ENCODE data around the gene FCHSD2.

FCHSD2 gene

DNA sequence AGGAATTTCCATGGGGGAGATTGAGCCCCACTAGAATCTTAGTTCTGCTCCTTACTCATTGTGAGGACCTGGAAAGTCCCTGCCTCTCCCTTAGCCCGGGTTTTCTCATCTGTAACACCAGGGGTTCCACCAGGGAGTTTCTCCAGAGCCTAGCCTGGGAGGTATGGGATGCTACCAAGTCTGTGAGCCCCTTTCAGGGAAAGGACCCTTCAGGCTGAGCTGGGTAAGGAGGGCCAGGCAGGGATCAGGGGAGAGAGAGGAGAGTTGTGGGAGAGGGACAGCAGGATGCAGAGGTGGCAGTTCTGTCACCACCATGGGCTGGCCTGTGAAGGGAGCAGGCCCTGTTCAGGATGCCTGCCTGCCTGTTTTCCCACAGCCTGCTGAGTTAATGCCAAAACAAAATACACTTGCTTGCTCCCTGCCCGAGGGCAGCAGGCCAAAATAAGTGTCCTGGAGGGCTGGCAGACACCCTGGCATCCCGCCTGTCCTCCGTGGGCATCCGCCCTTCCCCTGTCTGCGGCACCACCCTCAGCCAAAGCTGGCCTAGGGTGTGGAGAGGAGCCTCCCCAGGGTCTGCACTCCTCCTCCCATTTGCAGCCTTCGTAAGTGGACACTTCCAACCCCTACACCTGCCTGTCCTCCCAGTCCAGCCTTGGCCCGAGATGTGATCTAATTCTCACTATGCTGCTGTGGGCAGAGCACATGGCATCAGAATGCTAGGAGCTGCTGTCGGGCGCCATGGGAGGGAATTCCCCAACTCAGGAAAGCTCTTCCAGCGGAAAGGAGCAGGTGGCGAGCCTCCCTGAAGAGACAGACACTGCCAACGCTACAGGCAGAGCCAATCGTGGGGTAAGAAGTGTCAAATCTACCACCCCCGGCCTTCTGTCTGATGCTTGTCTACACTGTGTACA lies 5.9 kb upstream of the FCHSD2 start:
- no peaks in the 10 kb centered on the region for H3K36me3 ChIP-seq (ENCODE audit: control insufficient read depth in 2 of 2, insufficient read depth in 1 of 2, low read length in 2 of 2)
- no peak overlapping the region for H3K4me3 ChIP-seq (ENCODE audit: low read depth, low read length)
- no peak overlapping the region for H3K27ac ChIP-seq (ENCODE audit: extremely low read depth, low read depth, low read length)
- CTCF ChIA-PET = interaction anchor here (0.7 to 1.2 kb wide), 2 partner anchors 187 to 188 kb away, joined by 3 read pairs; no protein-coding TSS in a partner anchor
- POLR2A ChIA-PET = no interaction called here
- H3K9me3 ChIP-seq (ENCODE audit: control insufficient read depth, insufficient read depth, low read depth, low read length) = no peaks in the 10 kb centered on the region
- H3K4me1 ChIP-seq (ENCODE audit: control insufficient read depth, insufficient read depth, low read length) = no peaks in the 10 kb centered on the region
- 0 out of 2 replicates have a peak, but pooled peaks have one; percentile 9 for TF ChIP-seq ZNF341 (tag by site-specific recombination; IDR thresholded peaks at IDR 0.05; ENCODE audit: low read depth)
- TF ChIP-seq, protein P1, sequence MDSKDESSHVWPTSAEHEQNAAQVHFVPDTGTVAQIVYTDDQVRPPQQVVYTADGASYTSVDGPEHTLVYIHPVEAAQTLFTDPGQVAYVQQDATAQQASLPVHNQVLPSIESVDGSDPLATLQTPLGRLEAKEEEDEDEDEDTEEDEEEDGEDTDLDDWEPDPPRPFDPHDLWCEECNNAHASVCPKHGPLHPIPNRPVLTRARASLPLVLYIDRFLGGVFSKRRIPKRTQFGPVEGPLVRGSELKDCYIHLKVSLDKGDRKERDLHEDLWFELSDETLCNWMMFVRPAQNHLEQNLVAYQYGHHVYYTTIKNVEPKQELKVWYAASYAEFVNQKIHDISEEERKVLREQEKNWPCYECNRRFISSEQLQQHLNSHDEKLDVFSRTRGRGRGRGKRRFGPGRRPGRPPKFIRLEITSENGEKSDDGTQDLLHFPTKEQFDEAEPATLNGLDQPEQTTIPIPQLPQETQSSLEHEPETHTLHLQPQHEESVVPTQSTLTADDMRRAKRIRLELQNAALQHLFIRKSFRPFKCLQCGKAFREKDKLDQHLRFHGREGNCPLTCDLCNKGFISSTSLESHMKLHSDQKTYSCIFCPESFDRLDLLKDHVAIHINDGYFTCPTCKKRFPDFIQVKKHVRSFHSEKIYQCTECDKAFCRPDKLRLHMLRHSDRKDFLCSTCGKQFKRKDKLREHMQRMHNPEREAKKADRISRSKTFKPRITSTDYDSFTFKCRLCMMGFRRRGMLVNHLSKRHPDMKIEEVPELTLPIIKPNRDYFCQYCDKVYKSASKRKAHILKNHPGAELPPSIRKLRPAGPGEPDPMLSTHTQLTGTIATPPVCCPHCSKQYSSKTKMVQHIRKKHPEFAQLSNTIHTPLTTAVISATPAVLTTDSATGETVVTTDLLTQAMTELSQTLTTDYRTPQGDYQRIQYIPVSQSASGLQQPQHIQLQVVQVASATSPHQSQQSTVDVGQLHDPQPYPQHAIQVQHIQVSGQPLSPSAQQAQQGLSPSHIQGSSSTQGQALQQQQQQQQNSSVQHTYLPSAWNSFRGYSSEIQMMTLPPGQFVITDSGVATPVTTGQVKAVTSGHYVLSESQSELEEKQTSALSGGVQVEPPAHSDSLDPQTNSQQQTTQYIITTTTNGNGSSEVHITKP (tag by site-specific recombination; IDR thresholded peaks at IDR 0.05) = peak; percentile 29; the same call in 1 of the 2 replicates
- TF ChIP-seq ZNF155 (tag by site-specific recombination; IDR thresholded peaks at IDR 0.05) = no peak
- TF ChIP-seq KLF1 (tag by site-specific recombination; IDR thresholded peaks at IDR 0.05) = peak; percentile 38; the same call in 1 of the 2 replicates

DNA sequence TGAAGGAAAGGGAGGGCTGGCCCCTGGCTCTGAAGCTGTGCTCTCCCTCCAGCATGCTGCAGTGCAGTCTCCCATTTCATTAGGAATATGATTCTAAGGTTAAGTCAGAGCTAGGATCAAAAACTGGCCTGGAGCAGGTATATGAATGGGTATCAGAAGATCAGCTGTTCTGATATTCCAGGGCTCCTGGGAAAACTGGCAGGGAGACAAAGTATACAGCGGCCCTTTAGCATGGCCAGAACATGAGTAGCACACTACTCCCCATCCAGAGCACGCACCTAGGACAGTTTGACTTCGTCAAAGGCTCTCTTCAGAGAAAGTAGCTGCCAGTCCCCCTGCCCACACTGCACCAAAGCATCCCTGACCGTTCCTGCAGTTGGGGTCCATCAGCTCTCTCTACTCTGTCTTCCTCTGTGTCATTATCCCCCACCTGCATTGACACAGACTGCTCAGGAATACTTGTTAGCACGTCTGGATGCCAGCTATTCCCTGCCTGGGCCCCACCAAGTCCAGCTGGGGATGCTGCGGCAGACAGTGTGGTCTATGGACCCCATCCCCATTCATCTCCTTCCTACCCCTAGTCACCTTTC lies 4.0 kb upstream of the FCHSD2 start:
- H3K27ac ChIP-seq (ENCODE audit: extremely low read depth, low read depth, low read length) = no peak overlapping the region
- H3K4me1 ChIP-seq (ENCODE audit: control insufficient read depth, insufficient read depth, low read length) = no peaks in the 10 kb centered on the region
- ChIA-PET POLR2A (no interaction called here), CTCF (interaction anchor here (0.6 to 1.4 kb wide), 4 partner anchors 30 to 626 kb away, joined by 3 to 4 read pairs (median 4); no protein-coding TSS in a partner anchor)
- no peaks in the 10 kb centered on the region for H3K9me3 ChIP-seq (ENCODE audit: control insufficient read depth, insufficient read depth, low read depth, low read length)
- H3K36me3 ChIP-seq (ENCODE audit: control insufficient read depth in 2 of 2, insufficient read depth in 1 of 2, low read length in 2 of 2) = no peaks in the 10 kb centered on the region
- H3K4me3 ChIP-seq (ENCODE audit: low read depth, low read length) = no peak overlapping the region
- TF ChIP-seq ZNF544 (tag by site-specific recombination; IDR thresholded peaks at IDR 0.05) (no peak), ZNF549 (tag by site-specific recombination; IDR thresholded peaks at IDR 0.05) (no peak), ZNF184 (tag by site-specific recombination; IDR thresholded peaks at IDR 0.05) (no peak), TRIM28 (IDR thresholded peaks at IDR 0.05; ENCODE audit: borderline replicate concordance, low read length) (no peak), ZNF623 (tag by site-specific recombination; IDR thresholded peaks at IDR 0.05) (no peak), EGR2 (tag by site-specific recombination; IDR thresholded peaks at IDR 0.05; ENCODE audit: low read depth) (no peak), SP3 (tag by site-specific recombination; IDR thresholded peaks at IDR 0.05) (no peak), ZNF571 (tag by site-specific recombination; IDR thresholded peaks at IDR 0.05) (no peak), SP7 (tag by site-specific recombination; IDR thresholded peaks at IDR 0.05) (no peak), ZBTB7A (tag by site-specific recombination; IDR thresholded peaks at IDR 0.05; ENCODE audit: low read depth) (no peak), ZFP3 (tag by site-specific recombination; IDR thresholded peaks at IDR 0.05; ENCODE audit: low read depth) (no peak), IKZF3 (tag by site-specific recombination; IDR thresholded peaks at IDR 0.05) (no peak)
- TF ChIP-seq, protein P2, sequence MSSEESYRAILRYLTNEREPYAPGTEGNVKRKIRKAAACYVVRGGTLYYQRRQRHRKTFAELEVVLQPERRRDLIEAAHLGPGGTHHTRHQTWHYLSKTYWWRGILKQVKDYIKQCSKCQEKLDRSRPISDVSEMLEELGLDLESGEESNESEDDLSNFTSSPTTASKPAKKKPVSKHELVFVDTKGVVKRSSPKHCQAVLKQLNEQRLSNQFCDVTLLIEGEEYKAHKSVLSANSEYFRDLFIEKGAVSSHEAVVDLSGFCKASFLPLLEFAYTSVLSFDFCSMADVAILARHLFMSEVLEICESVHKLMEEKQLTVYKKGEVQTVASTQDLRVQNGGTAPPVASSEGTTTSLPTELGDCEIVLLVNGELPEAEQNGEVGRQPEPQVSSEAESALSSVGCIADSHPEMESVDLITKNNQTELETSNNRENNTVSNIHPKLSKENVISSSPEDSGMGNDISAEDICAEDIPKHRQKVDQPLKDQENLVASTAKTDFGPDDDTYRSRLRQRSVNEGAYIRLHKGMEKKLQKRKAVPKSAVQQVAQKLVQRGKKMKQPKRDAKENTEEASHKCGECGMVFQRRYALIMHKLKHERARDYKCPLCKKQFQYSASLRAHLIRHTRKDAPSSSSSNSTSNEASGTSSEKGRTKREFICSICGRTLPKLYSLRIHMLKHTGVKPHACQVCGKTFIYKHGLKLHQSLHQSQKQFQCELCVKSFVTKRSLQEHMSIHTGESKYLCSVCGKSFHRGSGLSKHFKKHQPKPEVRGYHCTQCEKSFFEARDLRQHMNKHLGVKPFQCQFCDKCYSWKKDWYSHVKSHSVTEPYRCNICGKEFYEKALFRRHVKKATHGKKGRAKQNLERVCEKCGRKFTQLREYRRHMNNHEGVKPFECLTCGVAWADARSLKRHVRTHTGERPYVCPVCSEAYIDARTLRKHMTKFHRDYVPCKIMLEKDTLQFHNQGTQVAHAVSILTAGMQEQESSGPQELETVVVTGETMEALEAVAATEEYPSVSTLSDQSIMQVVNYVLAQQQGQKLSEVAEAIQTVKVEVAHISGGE (tag by site-specific recombination; conservative IDR thresholded peaks at IDR 0.05; ENCODE audit: low read depth) = no peak
- TF ChIP-seq, protein P3, sequence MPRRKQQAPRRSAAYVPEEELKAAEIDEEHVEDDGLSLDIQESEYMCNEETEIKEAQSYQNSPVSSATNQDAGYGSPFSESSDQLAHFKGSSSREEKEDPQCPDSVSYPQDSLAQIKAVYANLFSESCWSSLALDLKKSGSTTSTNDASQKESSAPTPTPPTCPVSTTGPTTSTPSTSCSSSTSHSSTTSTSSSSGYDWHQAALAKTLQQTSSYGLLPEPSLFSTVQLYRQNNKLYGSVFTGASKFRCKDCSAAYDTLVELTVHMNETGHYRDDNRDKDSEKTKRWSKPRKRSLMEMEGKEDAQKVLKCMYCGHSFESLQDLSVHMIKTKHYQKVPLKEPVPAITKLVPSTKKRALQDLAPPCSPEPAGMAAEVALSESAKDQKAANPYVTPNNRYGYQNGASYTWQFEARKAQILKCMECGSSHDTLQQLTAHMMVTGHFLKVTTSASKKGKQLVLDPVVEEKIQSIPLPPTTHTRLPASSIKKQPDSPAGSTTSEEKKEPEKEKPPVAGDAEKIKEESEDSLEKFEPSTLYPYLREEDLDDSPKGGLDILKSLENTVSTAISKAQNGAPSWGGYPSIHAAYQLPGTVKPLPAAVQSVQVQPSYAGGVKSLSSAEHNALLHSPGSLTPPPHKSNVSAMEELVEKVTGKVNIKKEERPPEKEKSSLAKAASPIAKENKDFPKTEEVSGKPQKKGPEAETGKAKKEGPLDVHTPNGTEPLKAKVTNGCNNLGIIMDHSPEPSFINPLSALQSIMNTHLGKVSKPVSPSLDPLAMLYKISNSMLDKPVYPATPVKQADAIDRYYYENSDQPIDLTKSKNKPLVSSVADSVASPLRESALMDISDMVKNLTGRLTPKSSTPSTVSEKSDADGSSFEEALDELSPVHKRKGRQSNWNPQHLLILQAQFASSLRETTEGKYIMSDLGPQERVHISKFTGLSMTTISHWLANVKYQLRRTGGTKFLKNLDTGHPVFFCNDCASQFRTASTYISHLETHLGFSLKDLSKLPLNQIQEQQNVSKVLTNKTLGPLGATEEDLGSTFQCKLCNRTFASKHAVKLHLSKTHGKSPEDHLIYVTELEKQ (tag by site-specific recombination; IDR thresholded peaks at IDR 0.05; ENCODE audit: borderline replicate concordance) = no peak
- TF ChIP-seq, protein P4, sequence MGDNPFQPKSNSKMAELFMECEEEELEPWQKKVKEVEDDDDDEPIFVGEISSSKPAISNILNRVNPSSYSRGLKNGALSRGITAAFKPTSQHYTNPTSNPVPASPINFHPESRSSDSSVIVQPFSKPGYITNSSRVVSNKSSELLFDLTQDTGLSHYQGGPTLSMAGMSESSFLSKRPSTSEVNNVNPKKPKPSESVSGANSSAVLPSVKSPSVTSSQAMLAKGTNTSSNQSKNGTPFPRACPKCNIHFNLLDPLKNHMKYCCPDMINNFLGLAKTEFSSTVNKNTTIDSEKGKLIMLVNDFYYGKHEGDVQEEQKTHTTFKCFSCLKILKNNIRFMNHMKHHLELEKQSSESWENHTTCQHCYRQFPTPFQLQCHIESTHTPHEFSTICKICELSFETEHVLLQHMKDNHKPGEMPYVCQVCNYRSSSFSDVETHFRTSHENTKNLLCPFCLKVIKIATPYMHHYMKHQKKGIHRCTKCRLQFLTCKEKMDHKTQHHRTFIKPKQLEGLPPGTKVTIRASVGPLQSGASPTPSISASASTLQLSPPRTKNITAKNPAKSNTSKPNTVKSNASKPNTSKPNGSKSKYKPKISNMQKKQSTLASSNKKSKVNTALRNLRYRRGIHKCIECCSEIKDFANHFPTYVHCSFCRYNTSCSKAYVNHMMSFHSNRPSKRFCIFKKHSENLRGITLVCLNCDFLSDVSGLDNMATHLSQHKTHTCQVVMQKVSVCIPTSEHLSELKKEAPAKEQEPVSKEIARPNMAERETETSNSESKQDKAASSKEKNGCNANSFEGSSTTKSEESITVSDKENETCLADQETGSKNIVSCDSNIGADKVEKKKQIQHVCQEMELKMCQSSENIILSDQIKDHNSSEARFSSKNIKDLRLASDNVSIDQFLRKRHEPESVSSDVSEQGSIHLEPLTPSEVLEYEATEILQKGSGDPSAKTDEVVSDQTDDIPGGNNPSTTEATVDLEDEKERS (tag by site-specific recombination; IDR thresholded peaks at IDR 0.05) = no peak

Data from HEK293 (cell line).